PFSK-1 (cell line): Measurements from ENCODE around the gene TMEM45A.

Source experiments
- FOXP2 ChIP-seq: optimal IDR thresholded peaks from 2 replicates; pipeline ENCODE3; 2011; ENCODE audit warnings: borderline replicate concordance, control low read depth, inconsistent platforms; ENCODE audit not compliant: insufficient read depth; ENCODE audit errors: extremely low read length, extremely low read depth
- POLR2AphosphoS5 ChIP-seq: IDR thresholded peaks from 2 replicates; pipeline ENCODE4 v1.6.1; 2012; ENCODE audit warnings: low read depth, mild to moderate bottlenecking, control low read depth, low read length, moderate library complexity
- SIN3A ChIP-seq: IDR thresholded peaks from 2 replicates; pipeline ENCODE4 v1.6.1; 2012; ENCODE audit warnings: mild to moderate bottlenecking, low read length, moderate library complexity, borderline replicate concordance; ENCODE audit not compliant: insufficient read depth
- TAF1 ChIP-seq: IDR thresholded peaks from 2 replicates; pipeline ENCODE4 v1.6.1; 2012; ENCODE audit warnings: low read length, control low read depth, borderline replicate concordance; ENCODE audit not compliant: insufficient read depth
- TF ChIP-seq, protein P1 (sequence below), 2 experiments: IDR thresholded peaks; 2 replicates each; pipeline versions ENCODE4 v1.6.1 to v1.8.0; 2011 to 2012; ENCODE audit warnings: low read depth in 2 of 2, low read length in 2 of 2, control low read depth in 1 of 2, inconsistent platforms in 1 of 2, mild to moderate bottlenecking in 1 of 2, moderate library complexity in 1 of 2; ENCODE audit not compliant: insufficient read depth in 1 of 2

TMEM45A gene

DNA sequence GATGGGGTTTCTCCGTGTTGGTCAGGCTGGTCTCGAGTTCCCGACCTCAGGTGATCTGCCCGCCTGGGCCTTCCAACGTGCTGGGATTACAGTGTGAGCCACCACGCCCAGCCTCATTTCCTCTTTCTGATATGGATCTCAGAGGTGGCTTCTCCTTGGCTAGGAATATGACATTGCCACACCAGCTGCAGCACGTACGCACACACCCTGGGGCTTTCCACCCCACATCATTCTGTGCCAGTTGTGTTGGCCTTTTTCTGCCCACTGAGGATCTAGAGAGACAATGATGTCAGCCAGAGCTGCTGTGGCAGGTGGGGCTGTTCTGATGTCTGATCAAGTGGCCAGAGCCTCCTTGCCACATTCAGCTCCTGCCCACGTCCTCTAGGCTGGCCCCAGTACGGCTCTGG is 29.0 kb downstream of the TMEM45A start:
- TF ChIP-seq TAF1 (no peak), FOXP2 (no peak), POLR2AphosphoS5 (no peak), SIN3A (no peak)
- TF ChIP-seq, protein P1, sequence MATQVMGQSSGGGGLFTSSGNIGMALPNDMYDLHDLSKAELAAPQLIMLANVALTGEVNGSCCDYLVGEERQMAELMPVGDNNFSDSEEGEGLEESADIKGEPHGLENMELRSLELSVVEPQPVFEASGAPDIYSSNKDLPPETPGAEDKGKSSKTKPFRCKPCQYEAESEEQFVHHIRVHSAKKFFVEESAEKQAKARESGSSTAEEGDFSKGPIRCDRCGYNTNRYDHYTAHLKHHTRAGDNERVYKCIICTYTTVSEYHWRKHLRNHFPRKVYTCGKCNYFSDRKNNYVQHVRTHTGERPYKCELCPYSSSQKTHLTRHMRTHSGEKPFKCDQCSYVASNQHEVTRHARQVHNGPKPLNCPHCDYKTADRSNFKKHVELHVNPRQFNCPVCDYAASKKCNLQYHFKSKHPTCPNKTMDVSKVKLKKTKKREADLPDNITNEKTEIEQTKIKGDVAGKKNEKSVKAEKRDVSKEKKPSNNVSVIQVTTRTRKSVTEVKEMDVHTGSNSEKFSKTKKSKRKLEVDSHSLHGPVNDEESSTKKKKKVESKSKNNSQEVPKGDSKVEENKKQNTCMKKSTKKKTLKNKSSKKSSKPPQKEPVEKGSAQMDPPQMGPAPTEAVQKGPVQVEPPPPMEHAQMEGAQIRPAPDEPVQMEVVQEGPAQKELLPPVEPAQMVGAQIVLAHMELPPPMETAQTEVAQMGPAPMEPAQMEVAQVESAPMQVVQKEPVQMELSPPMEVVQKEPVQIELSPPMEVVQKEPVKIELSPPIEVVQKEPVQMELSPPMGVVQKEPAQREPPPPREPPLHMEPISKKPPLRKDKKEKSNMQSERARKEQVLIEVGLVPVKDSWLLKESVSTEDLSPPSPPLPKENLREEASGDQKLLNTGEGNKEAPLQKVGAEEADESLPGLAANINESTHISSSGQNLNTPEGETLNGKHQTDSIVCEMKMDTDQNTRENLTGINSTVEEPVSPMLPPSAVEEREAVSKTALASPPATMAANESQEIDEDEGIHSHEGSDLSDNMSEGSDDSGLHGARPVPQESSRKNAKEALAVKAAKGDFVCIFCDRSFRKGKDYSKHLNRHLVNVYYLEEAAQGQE (IDR thresholded peaks at IDR 0.05; ENCODE audit: insufficient read depth in 1 of 2, low read depth in 2 of 2, low read length in 2 of 2): no peak

DNA sequence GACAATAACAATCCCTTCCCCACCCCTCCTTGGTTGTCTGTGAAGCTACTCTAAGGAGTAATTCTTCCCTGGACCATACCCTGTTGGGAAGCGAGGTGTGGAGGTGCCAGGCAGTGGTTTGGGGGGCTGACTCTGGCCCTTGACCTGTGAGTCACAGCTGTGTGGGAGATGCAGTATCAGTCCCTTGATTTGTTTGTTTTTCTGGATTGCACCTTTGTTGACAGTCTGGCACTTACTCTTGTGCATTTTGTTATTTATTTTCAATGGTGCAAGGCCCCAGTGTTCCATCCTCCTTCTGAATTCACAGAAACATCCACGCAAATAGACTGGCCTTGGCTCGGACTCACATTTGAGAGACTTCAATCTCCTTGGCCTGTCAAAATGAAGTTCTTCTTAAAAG is 29.7 kb downstream of the TMEM45A start:
- TF ChIP-seq SIN3A (no peak), FOXP2 (no peak), POLR2AphosphoS5 (no peak)
- TF ChIP-seq, protein P1 (IDR thresholded peaks at IDR 0.05; ENCODE audit: insufficient read depth in 1 of 2, low read depth in 2 of 2, low read length in 2 of 2): no peak

- TF ChIP-seq, protein P1 (IDR thresholded peaks at IDR 0.05; ENCODE audit: insufficient read depth in 1 of 2, low read depth in 2 of 2, low read length in 2 of 2): no peak
- no peak for TF ChIP-seq FOXP2
- no peak for TF ChIP-seq POLR2AphosphoS5
- TF ChIP-seq SIN3A: no peak
- no peak for TF ChIP-seq TAF1
These were observed 30.8 kb downstream of the TMEM45A start for GRCh38 chr3:100523050-100523760.

DNA sequence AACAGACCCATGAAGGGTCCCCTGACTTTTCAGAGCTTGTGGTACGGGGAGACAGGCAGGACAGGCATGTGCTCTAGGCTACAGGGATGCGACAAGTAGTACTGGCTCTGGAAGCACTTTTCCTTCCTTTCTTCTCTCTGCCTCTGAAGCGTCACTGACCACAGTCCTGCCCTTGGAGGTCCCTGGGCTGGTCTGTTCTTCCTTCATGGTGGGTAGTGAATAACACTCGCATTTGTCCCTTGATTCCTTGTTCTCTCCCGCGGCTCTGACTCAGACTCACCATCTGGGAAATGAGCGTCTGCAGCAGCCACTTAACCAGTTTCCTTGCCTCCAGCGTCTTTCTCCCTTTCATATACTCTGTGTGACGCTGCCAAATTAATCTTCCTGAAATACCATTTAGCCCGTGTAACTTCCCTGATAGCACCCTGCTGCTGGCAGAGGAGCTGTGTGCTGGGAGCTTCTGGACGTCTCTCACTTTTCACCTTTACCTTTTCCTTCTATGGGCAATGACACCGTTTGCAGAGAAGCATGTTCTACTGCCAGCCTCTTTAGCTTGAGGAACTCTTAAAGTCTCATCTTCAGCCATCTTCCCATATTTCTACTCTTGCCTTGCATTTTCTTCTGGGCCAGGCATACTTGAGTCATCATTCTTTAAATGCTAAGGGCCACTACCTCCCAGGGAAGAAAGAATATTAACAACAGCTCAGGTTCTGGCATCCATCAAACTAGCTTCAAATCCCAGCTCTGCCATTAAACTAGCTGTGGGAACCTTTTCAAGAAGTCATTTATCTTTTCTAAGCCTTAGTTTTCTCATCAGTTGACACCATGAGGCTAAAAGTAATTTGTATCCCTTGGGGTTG is 33.6 kb downstream of the TMEM45A start:
- no peak for TF ChIP-seq TAF1
- TF ChIP-seq, protein P1 (IDR thresholded peaks at IDR 0.05; ENCODE audit: insufficient read depth in 1 of 2, low read depth in 2 of 2, low read length in 2 of 2): no peak
